Esophagus muscularis mucosa (tissue), 4 donors: Measurements from ENCODE around the gene ARSI. TPM values are rescaled to one million over a fixed set of nuclear protein-coding genes. Genes with fewer than 3 reads are reported as not detected.

Experiments
- DNase-seq: peaks from one replicate; pipeline ENCODE4 v3.0.0-alpha.2; 2017; ENCODE audit errors: extremely low spot score
- H3K27ac ChIP-seq, 4 donors: fragments of 200-600 bp; sonication (generic); replicated peaks in 1 of 4; 1 replicate in 3 of 4; 2 replicates in 1 of 4; pipeline ENCODE4 v1.5.1; 2016 to 2019; ENCODE audit warnings: mild to moderate bottlenecking in 1 of 4
- H3K27me3 ChIP-seq, 4 donors: fragments of 200-600 bp; sonication (generic); one replicate each; pipeline versions ENCODE4 v1.5.1 to v1.6.0; 2016 to 2019
- H3K36me3 ChIP-seq, 4 donors: fragments of 200-600 bp; sonication (generic); one replicate each; pipeline ENCODE4 v1.5.1; 2016 to 2019
- H3K4me1 ChIP-seq, 4 donors: fragments of 200-600 bp; sonication (generic); one replicate each; pipeline ENCODE4 v1.5.1; 2016 to 2019
- H3K4me3 ChIP-seq, 4 donors: fragments of 200-600 bp; sonication (generic); 1 replicate in 2 of 4; 2 replicates in 2 of 4; pipeline ENCODE4 v1.5.1; 2016 to 2019; ENCODE audit warnings: mild to moderate bottlenecking in 4 of 4, moderate library complexity in 1 of 4
- H3K9me3 ChIP-seq, 4 donors: fragments of 200-600 bp; sonication (generic); 1 replicate in 3 of 4; 2 replicates in 1 of 4; pipeline ENCODE4 v1.5.1; 2016 to 2019
- EP300 ChIP-seq: sonication (generic); formaldehyde crosslinking; IDR thresholded peaks from one replicate; pipeline ENCODE4 v1.6.1; 2017; ENCODE audit warnings: antibody characterized with exemption
- POLR2A ChIP-seq: fragments of 450-650 bp; IDR thresholded peaks from one replicate; pipeline ENCODE4 v1.6.1; 2017; ENCODE audit warnings: antibody characterized with exemption, moderate library complexity, mild to moderate bottlenecking, low read depth
- POLR2AphosphoS5 ChIP-seq, 2 donors: sonication (generic); formaldehyde crosslinking; IDR thresholded peaks; one replicate each; pipeline ENCODE4 v1.6.1; 2017; ENCODE audit warnings: antibody characterized with exemption in 2 of 2
- whole genome bisulfite sequencing: methylation state at CpG from one replicate; pipeline ENCODE4 v1.1.5; 2018; 5-methylcytosine and 5-hydroxymethylcytosine counted together
- intact Hi-C: fragments of 100-400 bp; cut with DNase I; formaldehyde crosslinking; loops from one replicate; pipeline ENCODE4 v1.15.1; 2023
- total RNA-seq, 4 donors: library from RNA; depleted of rRNA; stranded (reverse); fragments of >200 nt; gene quantifications; one replicate each; pipeline versions ENCODE4 v1.1.0 to v1.2.1, GENCODE V29; 2016
- TF ChIP-seq, protein P1 (sequence below), 3 experiments: fragments of 200-600 bp in 2 of 3; fragments of 450-650 bp in 1 of 3; sonication (generic) in 2 of 3; IDR thresholded peaks; one replicate each; pipeline ENCODE4 v1.5.1; 2017 to 2019; ENCODE audit warnings: antibody characterized with exemption in 3 of 3, mild to moderate bottlenecking in 2 of 3, moderate library complexity in 1 of 3

ARSI gene
- total RNA-seq, 4 donors from 2014 or later: 5.8 to 20.6 (median 10.1) TPM

GRCh38 chr5:150254774-150255173 lies 47.9 kb downstream of the ARSI start:
- WGBS: 92% methylated on average over 4 of the region's 4 CpGs
- H3K9me3 ChIP-seq: no peaks in the 10 kb centered on the region
- H3K4me3 ChIP-seq: no peak overlapping the region
- no peaks in the 10 kb centered on the region for H3K27me3 ChIP-seq
- intact Hi-C loops: no loop called here
- H3K4me1 ChIP-seq: no peaks in the 10 kb centered on the region
- no peak for TF ChIP-seq EP300
- TF ChIP-seq, protein P1, sequence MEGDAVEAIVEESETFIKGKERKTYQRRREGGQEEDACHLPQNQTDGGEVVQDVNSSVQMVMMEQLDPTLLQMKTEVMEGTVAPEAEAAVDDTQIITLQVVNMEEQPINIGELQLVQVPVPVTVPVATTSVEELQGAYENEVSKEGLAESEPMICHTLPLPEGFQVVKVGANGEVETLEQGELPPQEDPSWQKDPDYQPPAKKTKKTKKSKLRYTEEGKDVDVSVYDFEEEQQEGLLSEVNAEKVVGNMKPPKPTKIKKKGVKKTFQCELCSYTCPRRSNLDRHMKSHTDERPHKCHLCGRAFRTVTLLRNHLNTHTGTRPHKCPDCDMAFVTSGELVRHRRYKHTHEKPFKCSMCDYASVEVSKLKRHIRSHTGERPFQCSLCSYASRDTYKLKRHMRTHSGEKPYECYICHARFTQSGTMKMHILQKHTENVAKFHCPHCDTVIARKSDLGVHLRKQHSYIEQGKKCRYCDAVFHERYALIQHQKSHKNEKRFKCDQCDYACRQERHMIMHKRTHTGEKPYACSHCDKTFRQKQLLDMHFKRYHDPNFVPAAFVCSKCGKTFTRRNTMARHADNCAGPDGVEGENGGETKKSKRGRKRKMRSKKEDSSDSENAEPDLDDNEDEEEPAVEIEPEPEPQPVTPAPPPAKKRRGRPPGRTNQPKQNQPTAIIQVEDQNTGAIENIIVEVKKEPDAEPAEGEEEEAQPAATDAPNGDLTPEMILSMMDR (IDR thresholded peaks at IDR 0.05): no peak
- TF ChIP-seq POLR2A: no peak
- TF ChIP-seq POLR2AphosphoS5 (IDR thresholded peaks at IDR 0.05): no peak
- no peak overlapping the region for H3K27ac ChIP-seq
- no peak for DNase-seq
- H3K36me3 ChIP-seq: no peaks in the 10 kb centered on the region

DNA sequence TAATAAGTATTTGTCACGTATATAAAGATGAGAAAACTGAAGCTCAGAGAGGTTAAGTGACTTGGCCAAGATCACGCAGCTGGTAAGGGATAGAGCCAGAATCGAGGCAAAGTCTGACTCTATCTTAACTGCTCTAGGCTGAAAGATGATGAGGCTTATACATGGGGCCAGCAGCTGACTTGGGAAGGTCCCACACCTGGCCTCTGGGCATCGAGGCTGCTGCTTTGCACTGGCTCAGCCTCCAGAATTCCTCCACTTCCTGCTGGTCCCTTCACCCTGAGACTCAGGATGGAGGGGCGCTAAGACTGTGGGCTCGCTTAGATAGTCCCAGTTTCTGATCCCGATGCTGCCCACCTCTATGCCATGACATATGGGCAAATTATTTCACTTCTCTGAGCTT lies 48.3 kb downstream of the ARSI start:
- Histone ChIP-seq H3K9me3 (no peaks in the 10 kb centered on the region), H3K27ac (no peak overlapping the region), H3K4me1 (no peaks in the 10 kb centered on the region), H3K27me3 (no peaks in the 10 kb centered on the region), H3K36me3 (no peaks in the 10 kb centered on the region), H3K4me3 (no peak overlapping the region)
- TF ChIP-seq POLR2AphosphoS5 (IDR thresholded peaks at IDR 0.05) (no peak), POLR2A (no peak), EP300 (no peak)
- TF ChIP-seq, protein P1 (IDR thresholded peaks at IDR 0.05): no peak
- DNase-seq: no peak
- intact Hi-C loops: no loop called here
- 82% methylated on average over 7 of the region's 7 CpGs for WGBS

DNA sequence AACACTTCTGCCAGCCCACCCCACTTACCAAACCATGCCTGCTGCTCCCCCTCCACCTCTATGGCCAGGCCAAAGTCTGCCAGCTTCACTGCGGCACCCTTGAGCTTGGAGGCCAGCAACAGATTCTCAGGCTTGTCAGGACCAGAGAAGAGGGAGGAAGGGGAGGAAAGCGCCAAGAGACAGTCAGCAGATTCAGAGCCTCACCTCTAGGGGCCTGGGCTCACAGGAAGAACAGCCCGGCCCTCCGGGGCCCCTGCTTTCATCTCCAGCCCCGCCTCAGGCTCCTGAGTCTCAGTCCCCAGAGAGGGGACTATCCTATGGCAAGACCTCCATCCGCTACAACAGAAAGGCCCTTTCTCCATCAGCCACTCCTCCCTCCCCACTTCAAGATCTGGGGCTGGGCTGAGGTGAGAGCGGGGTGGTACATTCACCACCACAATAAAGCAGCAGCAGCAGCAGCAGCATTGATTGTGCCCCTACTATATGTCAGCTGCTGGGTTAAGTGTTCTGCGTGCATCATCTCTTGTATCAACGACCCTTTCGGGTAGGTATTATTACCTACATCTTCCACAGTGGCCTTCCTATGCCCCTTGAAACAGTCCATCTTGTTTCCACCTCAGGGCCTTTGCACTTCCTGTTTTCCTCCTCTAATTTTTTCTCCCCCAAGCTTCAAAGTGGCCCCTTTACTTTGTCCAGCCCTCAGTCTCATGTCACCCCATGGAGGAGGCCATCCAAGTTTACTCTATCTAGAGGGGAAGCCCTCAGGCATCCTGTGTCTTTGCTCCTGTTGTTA lies 49.1 kb downstream of the ARSI start:
- DNase-seq: no peak
- Histone ChIP-seq H3K4me1 (no peaks in the 10 kb centered on the region), H3K27ac (no peak overlapping the region), H3K4me3 (no peak overlapping the region), H3K27me3 (no peaks in the 10 kb centered on the region), H3K36me3 (no peaks in the 10 kb centered on the region), H3K9me3 (no peaks in the 10 kb centered on the region)
- WGBS: 92% methylated on average over 4 of the region's 10 CpGs
- TF ChIP-seq EP300 (no peak), POLR2AphosphoS5 (IDR thresholded peaks at IDR 0.05) (no peak), POLR2A (no peak)
- TF ChIP-seq, protein P1 (IDR thresholded peaks at IDR 0.05): no peak
- intact Hi-C loops: no loop called here

- TF ChIP-seq POLR2A (no peak), EP300 (no peak), POLR2AphosphoS5 (IDR thresholded peaks at IDR 0.05) (no peak)
- TF ChIP-seq, protein P1 (IDR thresholded peaks at IDR 0.05): no peak
- Histone ChIP-seq H3K4me3 (no peak overlapping the region), H3K27ac (no peak overlapping the region), H3K27me3 (no peaks in the 10 kb centered on the region), H3K9me3 (no peaks in the 10 kb centered on the region), H3K36me3 (no peaks in the 10 kb centered on the region), H3K4me1 (no peaks in the 10 kb centered on the region)
- no peak for DNase-seq
- 94% methylated on average over 6 of the region's 6 CpGs for WGBS
- intact Hi-C loops: no loop called here
These were observed 50.2 kb downstream of the ARSI start for GRCh38 chr5:150252489-150252888.

DNA sequence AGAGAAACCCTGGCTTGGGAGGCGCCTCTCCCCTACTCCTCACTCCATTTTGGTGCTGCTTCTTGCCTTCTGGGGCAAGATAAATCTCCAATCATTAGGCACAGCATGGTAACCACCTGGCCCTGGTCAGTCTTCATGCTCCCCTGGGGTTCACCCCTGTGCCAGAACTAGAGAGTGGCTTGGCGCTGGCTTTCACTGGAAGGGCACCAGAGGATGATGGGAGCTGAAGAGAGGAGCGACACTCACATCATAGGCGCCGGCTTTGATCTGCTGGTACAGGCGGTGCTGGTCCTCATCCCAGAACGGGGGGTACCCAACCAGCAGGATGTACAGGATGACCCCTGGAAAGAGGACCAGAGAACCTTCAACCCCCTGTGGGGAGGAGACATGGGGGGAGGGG lies 51.2 kb downstream of the ARSI start:
- Histone ChIP-seq H3K4me1 (no peaks in the 10 kb centered on the region), H3K36me3 (no peaks in the 10 kb centered on the region), H3K27me3 (no peaks in the 10 kb centered on the region), H3K27ac (no peak overlapping the region), H3K9me3 (no peaks in the 10 kb centered on the region), H3K4me3 (no peak overlapping the region)
- no peak for DNase-seq
- TF ChIP-seq POLR2AphosphoS5 (IDR thresholded peaks at IDR 0.05) (no peak), EP300 (no peak), POLR2A (no peak)
- TF ChIP-seq, protein P1 (IDR thresholded peaks at IDR 0.05): no peak
- WGBS: 85% methylated on average over 5 of the region's 7 CpGs
- intact Hi-C loops: no loop called here
